ENCODE results near the gene CUTC.

The CUTC gene

DNA sequence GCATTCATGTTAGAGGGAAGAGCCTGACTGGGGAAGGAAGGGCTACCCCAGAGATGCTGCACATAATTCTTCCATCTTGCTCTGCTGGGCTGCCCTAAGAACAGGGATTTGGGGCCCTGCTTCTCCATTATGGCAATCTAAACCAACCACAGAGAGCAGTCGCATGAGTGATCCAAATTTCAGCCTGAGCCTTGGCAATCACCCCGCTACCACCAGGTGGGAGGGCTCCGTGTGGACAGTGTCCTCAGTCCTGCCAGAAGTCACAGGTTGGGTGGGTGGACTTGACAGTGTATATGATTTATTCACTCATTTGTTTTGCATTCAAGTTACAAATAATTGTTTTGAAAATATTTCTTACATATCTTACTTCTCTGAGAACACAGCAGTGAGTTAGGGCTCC, 72.4 kb downstream of the CUTC start:
- TF ChIP-seq, protein P1, sequence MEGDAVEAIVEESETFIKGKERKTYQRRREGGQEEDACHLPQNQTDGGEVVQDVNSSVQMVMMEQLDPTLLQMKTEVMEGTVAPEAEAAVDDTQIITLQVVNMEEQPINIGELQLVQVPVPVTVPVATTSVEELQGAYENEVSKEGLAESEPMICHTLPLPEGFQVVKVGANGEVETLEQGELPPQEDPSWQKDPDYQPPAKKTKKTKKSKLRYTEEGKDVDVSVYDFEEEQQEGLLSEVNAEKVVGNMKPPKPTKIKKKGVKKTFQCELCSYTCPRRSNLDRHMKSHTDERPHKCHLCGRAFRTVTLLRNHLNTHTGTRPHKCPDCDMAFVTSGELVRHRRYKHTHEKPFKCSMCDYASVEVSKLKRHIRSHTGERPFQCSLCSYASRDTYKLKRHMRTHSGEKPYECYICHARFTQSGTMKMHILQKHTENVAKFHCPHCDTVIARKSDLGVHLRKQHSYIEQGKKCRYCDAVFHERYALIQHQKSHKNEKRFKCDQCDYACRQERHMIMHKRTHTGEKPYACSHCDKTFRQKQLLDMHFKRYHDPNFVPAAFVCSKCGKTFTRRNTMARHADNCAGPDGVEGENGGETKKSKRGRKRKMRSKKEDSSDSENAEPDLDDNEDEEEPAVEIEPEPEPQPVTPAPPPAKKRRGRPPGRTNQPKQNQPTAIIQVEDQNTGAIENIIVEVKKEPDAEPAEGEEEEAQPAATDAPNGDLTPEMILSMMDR (IDR thresholded peaks at IDR 0.05; ENCODE audit: low read depth, low read length): no peak
- no peaks in the 10 kb centered on the region for H3K27me3 ChIP-seq (ENCODE audit: insufficient read depth, low read depth, severe bottlenecking)
- H3K27ac ChIP-seq: no peak overlapping the region
- H3K4me3 ChIP-seq (ENCODE audit: low read depth, low read length): no peak overlapping the region
- H3K9me3 ChIP-seq (ENCODE audit: severe bottlenecking): no peaks in the 10 kb centered on the region
- no peak for DNase-seq
- H3K36me3 ChIP-seq: no peaks in the 10 kb centered on the region

DNA sequence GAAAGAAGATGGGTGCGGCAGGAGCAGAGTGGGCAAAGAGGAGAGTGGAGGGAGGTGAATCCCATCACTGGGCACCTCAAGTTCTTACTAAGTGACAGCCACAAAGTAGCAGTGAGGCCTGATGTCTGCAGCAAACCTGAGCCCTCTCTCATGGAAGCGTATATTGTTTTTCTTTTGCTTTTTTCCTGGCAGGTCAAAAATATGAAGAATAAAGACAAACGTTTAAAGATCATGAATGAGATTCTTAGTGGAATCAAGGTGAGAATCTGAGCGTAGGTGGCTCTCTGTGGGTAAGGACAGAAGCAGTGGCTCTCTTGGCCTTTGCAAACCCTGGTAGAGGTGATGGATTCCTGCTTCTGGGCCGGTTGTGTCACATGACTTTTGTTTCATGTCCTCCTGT, 73.2 kb downstream of the CUTC start:
- TF ChIP-seq, protein P1 (IDR thresholded peaks at IDR 0.05; ENCODE audit: low read depth, low read length): no peak
- Histone ChIP-seq H3K9me3 (ENCODE audit: severe bottlenecking) (no peaks in the 10 kb centered on the region), H3K27ac (no peak overlapping the region), H3K36me3 (no peaks in the 10 kb centered on the region), H3K27me3 (ENCODE audit: insufficient read depth, low read depth, severe bottlenecking) (no peaks in the 10 kb centered on the region), H3K4me3 (ENCODE audit: low read depth, low read length) (no peak overlapping the region)
- DNase-seq: no peak

Data from WERI-Rb-1 (cell line).